SK-N-SH (cell line): ENCODE results near the gene LENG8. TPM values are rescaled to one million over a fixed set of nuclear protein-coding genes. Genes with fewer than 3 reads are reported as not detected.

Experiments used
- CTCF ChIA-PET: fragments of 300-600, 350-600 bp; formaldehyde crosslinking; extraction: SDS; loops from one replicate; lab custom pipeline; 2021; lab: Yijun Ruan, JAX
- POLR2A ChIA-PET: fragments of 350-600 bp; sonication (Branson Sonifier 250); formaldehyde crosslinking; extraction: SDS; loops from one replicate; lab custom pipeline; 2020; ENCODE audit warnings: antibody characterized with exemption, inconsistent platforms; lab: Yijun Ruan, JAX
- DNase-seq: peaks from one replicate; pipeline ENCODE4 v3.0.0; 2012
- H2AFZ ChIP-seq: fragments of 200-600 bp; sonication (generic); 2 replicates; pipeline ENCODE4 v1.8.1; 2016; ENCODE audit warnings: antibody characterized with exemption, mild to moderate bottlenecking, low read depth
- H3F3A ChIP-seq: fragments of 200-600 bp; sonication (generic); replicated peaks from 2 replicates; pipeline ENCODE3; 2016; ENCODE audit warnings: antibody characterized with exemption, mild to moderate bottlenecking; ENCODE audit not compliant: insufficient read depth
- H3K27ac ChIP-seq, 2 experiments: fragments of 200-500 bp in 1 of 2; fragments of 200-600 bp in 1 of 2; sonication (Bioruptor generic) in 1 of 2; sonication (generic), shearing (Covaris generic) in 1 of 2; 2 replicates each; pipeline versions ENCODE4 v1.5.1 to v1.6.1; 2014 to 2016; ENCODE audit warnings: low read depth in 2 of 2, inconsistent platforms in 1 of 2, low read length in 1 of 2, mild to moderate bottlenecking in 1 of 2, mixed read lengths in 1 of 2
- H3K27me3 ChIP-seq: fragments of 200-600 bp; sonication (generic), shearing (Covaris generic); 2 replicates; pipeline ENCODE4 v1.6.1; 2016; ENCODE audit warnings: mixed run types; ENCODE audit not compliant: insufficient read depth
- H3K36me3 ChIP-seq, 2 experiments: fragments of 200-500 bp in 1 of 2; fragments of 200-600 bp in 1 of 2; sonication (Bioruptor generic) in 1 of 2; sonication (generic) in 1 of 2; replicated peaks in 1 of 2; 2 replicates each; pipeline versions ENCODE3 to v1.5.1; 2014 to 2016; ENCODE audit warnings: low read length in 1 of 2, mild to moderate bottlenecking in 1 of 2; ENCODE audit not compliant: insufficient read depth in 2 of 2, control insufficient read depth in 1 of 2
- H3K4me1 ChIP-seq, 2 experiments: fragments of 200-500 bp in 1 of 2; fragments of 200-600 bp in 1 of 2; sonication (Bioruptor generic) in 1 of 2; sonication (generic), shearing (Covaris generic) in 1 of 2; 2 replicates each; pipeline versions ENCODE4 v1.5.1 to v1.6.1; 2014 to 2016; ENCODE audit warnings: low read depth in 1 of 2, low read length in 1 of 2, mixed run types in 1 of 2; ENCODE audit not compliant: insufficient read depth in 2 of 2, control insufficient read depth in 1 of 2
- H3K4me2 ChIP-seq: fragments of 200-600 bp; sonication (generic), shearing (Covaris generic); 2 replicates; pipeline ENCODE4 v1.6.1; 2017; ENCODE audit warnings: mixed run types
- H3K4me3 ChIP-seq, 2 experiments: fragments of 200-500 bp in 1 of 2; fragments of 200-600 bp in 1 of 2; sonication (Bioruptor generic) in 1 of 2; sonication (generic), shearing (Covaris generic) in 1 of 2; 2 replicates each; pipeline versions ENCODE4 v1.5.1 to v1.8.1; 2014 to 2016; ENCODE audit warnings: low read depth in 2 of 2, inconsistent platforms in 1 of 2, low read length in 1 of 2, mild to moderate bottlenecking in 1 of 2, mixed read lengths in 1 of 2, moderate library complexity in 1 of 2
- H3K79me2 ChIP-seq: fragments of 200-600 bp; sonication (generic); 2 replicates; pipeline ENCODE4 v1.8.1; 2017; ENCODE audit warnings: mild to moderate bottlenecking; ENCODE audit not compliant: insufficient read depth
- H3K9ac ChIP-seq: fragments of 200-600 bp; sonication (generic); 2 replicates; pipeline ENCODE4 v1.6.1; 2017; ENCODE audit warnings: mixed run types
- H3K9me2 ChIP-seq: fragments of 200-600 bp; sonication (generic); 2 replicates; pipeline ENCODE4 v1.6.1; 2017; ENCODE audit warnings: mixed run types
- H3K9me3 ChIP-seq: fragments of 200-600 bp; sonication (generic); 2 replicates; pipeline ENCODE4 v1.6.1; 2017; ENCODE audit warnings: mixed run types, mild to moderate bottlenecking, moderate library complexity
- H4K20me1 ChIP-seq: fragments of 200-600 bp; sonication (generic); 2 replicates; pipeline ENCODE4 v1.6.1; 2017; ENCODE audit warnings: mild to moderate bottlenecking, mixed run types; ENCODE audit not compliant: insufficient read depth
- CHD2 ChIP-seq: fragments of 150-350 bp; IDR thresholded peaks from 2 replicates; pipeline ENCODE4 v1.6.1; 2018; ENCODE audit warnings: low read length; ENCODE audit not compliant: partially characterized antibody
- ELF1 ChIP-seq: IDR thresholded peaks from 2 replicates; pipeline ENCODE4 v1.4.0; 2012
- FOXM1 ChIP-seq: IDR thresholded peaks from 2 replicates; pipeline ENCODE4 v1.4.0; 2012; ENCODE audit warnings: low read depth, mild to moderate bottlenecking
- MXI1 ChIP-seq: IDR thresholded peaks from 2 replicates; pipeline ENCODE4 v1.6.1; 2012; ENCODE audit warnings: mild to moderate bottlenecking, low read depth, low read length, improper control_type of control experiment
- NRF1 ChIP-seq: IDR thresholded peaks from 2 replicates; pipeline ENCODE4 v1.6.1; 2012; ENCODE audit warnings: low read depth, mild to moderate bottlenecking, low read length
- RAD21 ChIP-seq: IDR thresholded peaks from 2 replicates; pipeline ENCODE4 v1.6.1; 2012; ENCODE audit warnings: mild to moderate bottlenecking, low read length
- RFX5 ChIP-seq: IDR thresholded peaks from 2 replicates; pipeline ENCODE4 v1.6.1; 2012; ENCODE audit warnings: mild to moderate bottlenecking, improper control_type of control experiment, low read length
- SIN3A ChIP-seq: IDR thresholded peaks from 2 replicates; pipeline ENCODE4 v1.6.1; 2012; ENCODE audit warnings: low read depth, mild to moderate bottlenecking, low read length, moderate library complexity, borderline replicate concordance
- SMC3 ChIP-seq: IDR thresholded peaks from 2 replicates; pipeline ENCODE4 v1.6.1; 2012; ENCODE audit warnings: low read depth, low read length, improper control_type of control experiment
- YY1 ChIP-seq: IDR thresholded peaks from 2 replicates; pipeline ENCODE4 v1.4.0; 2012; ENCODE audit warnings: low read depth, mild to moderate bottlenecking
- WGBS: methylation state at CpG from one replicate; pipeline ENCODE4 v1.1.6; 2017; ENCODE audit warnings: low lambda C conversion rate; 5-methylcytosine and 5-hydroxymethylcytosine counted together
- polyA plus RNA-seq, 3 experiments: library from polyadenylated mRNA; depleted of rRNA; stranded (reverse); fragments of >200 nt; gene quantifications; 2 replicates each; pipeline ENCODE4 v1.2.3, GENCODE V29; 2012
- TF ChIP-seq, protein P1 (sequence below): IDR thresholded peaks from 2 replicates; pipeline ENCODE4 v1.4.0; 2012; ENCODE audit warnings: low read depth

LENG8 gene
- polyA plus RNA-seq, 1 of the 3 experiments (the other 2 are of a cell fraction), result 84.0 TPM

DNA sequence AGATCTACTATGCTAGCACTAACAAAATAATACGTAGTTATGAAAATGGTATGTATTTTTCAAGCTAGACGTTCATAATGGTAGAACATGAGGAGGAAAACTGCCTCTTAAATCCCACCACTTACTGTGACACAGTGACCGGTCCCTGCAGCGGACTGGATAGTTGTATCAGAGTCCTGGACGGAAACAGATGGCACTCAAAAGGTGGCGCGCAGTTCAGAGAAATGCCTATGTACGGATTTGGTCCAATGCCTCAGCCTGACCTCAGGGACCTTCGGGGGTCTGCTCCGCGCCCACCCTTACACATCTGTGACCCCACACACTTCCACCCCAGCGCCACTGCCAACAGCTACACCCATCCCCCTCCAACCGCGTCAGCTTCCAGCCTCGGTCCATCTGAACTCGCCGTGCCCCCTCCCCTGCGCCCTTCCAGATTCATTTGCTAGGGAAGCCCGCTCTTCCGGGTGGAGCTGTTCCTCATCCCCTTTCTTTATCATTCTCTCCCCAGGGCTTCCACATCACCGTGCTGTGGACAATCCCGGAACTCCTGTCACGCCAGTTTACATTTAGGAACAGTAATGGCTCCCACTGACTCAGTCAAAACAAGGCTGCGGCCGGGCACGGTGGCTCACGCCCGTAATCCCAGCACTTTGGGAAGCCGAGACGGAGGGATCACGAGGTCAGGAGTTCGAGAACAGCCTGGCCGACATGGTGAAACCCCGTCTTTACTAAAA, 792 bp upstream of the LENG8 start:
- peak overlapping the region; percentile 86 to 98 for H3K4me3 ChIP-seq
- H3K79me2 ChIP-seq, result peaks cover 69% of the 10 kb centered on the region
- 1% methylated on average over 34 of the region's 34 CpGs for WGBS
- peaks cover 26 to 39% of the 10 kb centered on the region in 2 experiments for H3K36me3 ChIP-seq
- H3K4me1 ChIP-seq, result peaks cover 14 to 17% of the 10 kb centered on the region in 2 experiments; a peak in 2 of 4 replicates
- H4K20me1 ChIP-seq, result peaks cover 38% of the 10 kb centered on the region
- POLR2A ChIA-PET, result interaction anchor here (0.7 to 1.7 kb wide), 9 partner anchors 8 to 28 kb away, joined by 3 to 24 read pairs (median 4); partner anchors contain the start of gene LENG9
- no peaks in the 10 kb centered on the region for H3K9me3 ChIP-seq
- H3K9me2 ChIP-seq, result no peaks in the 10 kb centered on the region
- TF ChIP-seq, protein P1, sequence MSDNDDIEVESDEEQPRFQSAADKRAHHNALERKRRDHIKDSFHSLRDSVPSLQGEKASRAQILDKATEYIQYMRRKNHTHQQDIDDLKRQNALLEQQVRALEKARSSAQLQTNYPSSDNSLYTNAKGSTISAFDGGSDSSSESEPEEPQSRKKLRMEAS, result peak; percentile 40; the same call in 1 of the 2 replicates
- TF ChIP-seq CHD2 (peak; percentile 34), YY1 (peak; percentile 85), RFX5 (no peak), FOXM1 (no peak), ELF1 (peak; percentile 41; the same call in 1 of the 2 replicates), SIN3A (0 out of 2 replicates have a peak, but pooled peaks have one; percentile 28), MXI1 (peak; percentile 55; the same call in 1 of the 2 replicates), NRF1 (no peak), RAD21 (no peak)
- TF ChIP-seq, all 33 proteins: peak for 6
- Histone ChIP-seq H2AFZ (peak overlapping the region; percentile 79), H3K9ac (peak overlapping the region; percentile 98), H3K27ac (peak overlapping the region; percentile 94 to 97), H3F3A (no peaks in the 10 kb centered on the region), H3K27me3 (no peaks in the 10 kb centered on the region), H3K4me2 (peak overlapping the region; percentile 100)
- peak; percentile 74 for DNase-seq
- CTCF ChIA-PET, result interaction anchor here (0.8 to 2.9 kb wide), 3 partner anchors 9 to 54 kb away, joined by 3 to 12 read pairs (median 4); partner anchors contain the start of gene LAIR2

DNA sequence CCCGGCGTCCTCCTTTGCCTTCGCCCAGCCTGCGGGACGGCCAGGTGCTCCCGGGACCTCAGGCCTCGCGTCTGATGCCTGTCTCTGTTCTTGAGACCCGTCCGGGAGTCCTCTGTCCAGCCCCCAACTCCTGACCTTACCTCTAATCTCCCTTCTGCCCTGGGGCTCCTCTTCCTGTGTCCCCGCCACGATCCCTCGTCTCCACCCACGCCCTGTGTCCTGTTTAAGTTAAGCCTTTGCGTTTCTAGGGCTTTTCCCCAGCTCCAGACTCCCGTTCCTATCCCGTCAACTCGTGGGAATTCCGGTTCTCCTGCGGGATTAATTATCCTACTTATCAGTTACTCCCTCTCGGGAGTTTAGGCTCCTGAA, 686 bp downstream of the LENG8 start:
- CTCF ChIA-PET, result interaction anchor here (1.8 to 2.9 kb wide), 2 partner anchors 10 to 28 kb away, joined by 6 to 12 read pairs; no protein-coding TSS in a partner anchor
- Histone ChIP-seq H3K27me3 (no peaks in the 10 kb centered on the region), H3K9me3 (no peaks in the 10 kb centered on the region), H2AFZ (no peak overlapping the region), H3K36me3 (peaks cover 41 to 47% of the 10 kb centered on the region in 2 experiments), H4K20me1 (peaks cover 53% of the 10 kb centered on the region), H3K79me2 (peaks cover 77% of the 10 kb centered on the region), H3K4me1 (peaks cover 14 to 17% of the 10 kb centered on the region in 2 experiments; a peak in 2 of 4 replicates), H3F3A (no peaks in the 10 kb centered on the region), H3K9ac (peak overlapping the region; percentile 98), H3K9me2 (no peaks in the 10 kb centered on the region), H3K4me3 (peak overlapping the region; percentile 86 to 98), H3K27ac (peak overlapping the region; percentile 94 to 97), H3K4me2 (peak overlapping the region; percentile 100)
- no peak for DNase-seq
- 4% methylated on average over 15 of the region's 21 CpGs for WGBS
- POLR2A ChIA-PET, result no interaction called here
- TF ChIP-seq SMC3, result no peak
- TF ChIP-seq MXI1, result peak; percentile 8; the same call in 1 of the 2 replicates
